ENCODE data around the gene PCDH7.

The PCDH7 gene

DNA sequence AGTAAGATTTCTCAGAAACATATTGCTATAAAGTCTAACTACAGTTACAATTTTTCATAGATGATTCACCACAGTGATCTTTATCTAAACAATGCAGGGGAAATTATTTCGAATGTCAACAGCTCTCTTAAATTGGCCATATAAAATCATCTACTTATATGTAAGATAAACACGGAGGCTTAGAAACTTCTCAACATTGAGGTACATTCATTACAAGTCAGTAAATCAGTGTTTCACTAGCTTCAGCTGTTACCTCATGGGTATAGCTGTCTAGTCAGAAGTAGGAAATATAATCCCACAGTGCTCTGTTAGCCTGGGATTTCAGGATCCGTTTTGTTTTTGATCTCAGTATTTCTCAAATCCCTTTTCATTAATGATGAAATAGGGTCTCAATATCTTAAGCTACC is 43.2 kb downstream of the PCDH7 start:
- Histone ChIP-seq H3K36me3 (ENCODE audit: insufficient read depth, low read length) (no peaks in the 10 kb centered on the region), H3K9ac (ENCODE audit: low read length) (no peak overlapping the region), H3K9me2 (ENCODE audit: low read depth, low read length) (no peaks in the 10 kb centered on the region), H3K27me3 (ENCODE audit: insufficient read depth, low read length) (no peaks in the 10 kb centered on the region), H3K27ac (ENCODE audit: low read depth, low read length, poor library complexity, severe bottlenecking) (no peak overlapping the region), H3K4me1 (ENCODE audit: insufficient read depth, low read length, severe bottlenecking) (no peaks in the 10 kb centered on the region), H3K4me3 (ENCODE audit: low read depth, low read length, poor library complexity, severe bottlenecking) (no peak overlapping the region), H4K20me1 (ENCODE audit: insufficient read depth, low read length) (no peaks in the 10 kb centered on the region), H3K4me2 (ENCODE audit: low read length) (no peak overlapping the region), H3K79me2 (ENCODE audit: insufficient read depth, low read length) (no peaks in the 10 kb centered on the region), H3F3A (ENCODE audit: insufficient read depth, low read length) (no peaks in the 10 kb centered on the region), H3K9me3 (ENCODE audit: low read length) (no peaks in the 10 kb centered on the region), H2AFZ (ENCODE audit: low read length) (no peak overlapping the region)
- no peak for TF ChIP-seq EZH2 (IDR thresholded peaks at IDR 0.05; ENCODE audit: borderline replicate concordance, low read length)
- TF ChIP-seq, protein P1, sequence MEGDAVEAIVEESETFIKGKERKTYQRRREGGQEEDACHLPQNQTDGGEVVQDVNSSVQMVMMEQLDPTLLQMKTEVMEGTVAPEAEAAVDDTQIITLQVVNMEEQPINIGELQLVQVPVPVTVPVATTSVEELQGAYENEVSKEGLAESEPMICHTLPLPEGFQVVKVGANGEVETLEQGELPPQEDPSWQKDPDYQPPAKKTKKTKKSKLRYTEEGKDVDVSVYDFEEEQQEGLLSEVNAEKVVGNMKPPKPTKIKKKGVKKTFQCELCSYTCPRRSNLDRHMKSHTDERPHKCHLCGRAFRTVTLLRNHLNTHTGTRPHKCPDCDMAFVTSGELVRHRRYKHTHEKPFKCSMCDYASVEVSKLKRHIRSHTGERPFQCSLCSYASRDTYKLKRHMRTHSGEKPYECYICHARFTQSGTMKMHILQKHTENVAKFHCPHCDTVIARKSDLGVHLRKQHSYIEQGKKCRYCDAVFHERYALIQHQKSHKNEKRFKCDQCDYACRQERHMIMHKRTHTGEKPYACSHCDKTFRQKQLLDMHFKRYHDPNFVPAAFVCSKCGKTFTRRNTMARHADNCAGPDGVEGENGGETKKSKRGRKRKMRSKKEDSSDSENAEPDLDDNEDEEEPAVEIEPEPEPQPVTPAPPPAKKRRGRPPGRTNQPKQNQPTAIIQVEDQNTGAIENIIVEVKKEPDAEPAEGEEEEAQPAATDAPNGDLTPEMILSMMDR (IDR thresholded peaks at IDR 0.05; ENCODE audit: low read length), result no peak

DNA sequence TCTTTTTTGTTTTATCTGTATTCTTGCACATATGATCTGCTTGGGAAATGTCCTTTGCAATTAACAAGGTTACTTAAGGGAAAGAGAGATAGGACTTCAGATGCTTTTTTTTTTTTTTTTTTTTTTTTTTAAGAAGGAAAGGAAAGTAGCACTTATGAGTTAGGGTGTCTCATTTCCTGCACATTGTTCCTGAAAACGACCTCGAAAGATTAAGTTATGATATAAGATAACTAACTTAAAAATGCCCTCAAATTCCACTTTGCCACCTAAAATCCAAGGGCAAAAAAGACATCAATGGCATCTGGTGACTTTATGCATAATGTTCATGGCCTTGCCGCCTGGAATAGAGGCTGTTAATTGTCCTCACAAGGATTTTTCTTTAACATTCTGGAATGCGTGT is 44.9 kb downstream of the PCDH7 start:
- no peaks in the 10 kb centered on the region for H3K36me3 ChIP-seq (ENCODE audit: insufficient read depth, low read length)
- H3K27ac ChIP-seq (ENCODE audit: low read depth, low read length, poor library complexity, severe bottlenecking), result no peak overlapping the region
- no peaks in the 10 kb centered on the region for H3K4me1 ChIP-seq (ENCODE audit: insufficient read depth, low read length, severe bottlenecking)
- H3F3A ChIP-seq (ENCODE audit: insufficient read depth, low read length), result no peaks in the 10 kb centered on the region
- H3K79me2 ChIP-seq (ENCODE audit: insufficient read depth, low read length), result no peaks in the 10 kb centered on the region
- H3K4me2 ChIP-seq (ENCODE audit: low read length), result no peak overlapping the region
- no peak overlapping the region for H3K4me3 ChIP-seq (ENCODE audit: low read depth, low read length, poor library complexity, severe bottlenecking)
- H3K9ac ChIP-seq (ENCODE audit: low read length), result no peak overlapping the region
- H3K9me2 ChIP-seq (ENCODE audit: low read depth, low read length), result no peaks in the 10 kb centered on the region
- H3K27me3 ChIP-seq (ENCODE audit: insufficient read depth, low read length), result no peaks in the 10 kb centered on the region
- no peaks in the 10 kb centered on the region for H4K20me1 ChIP-seq (ENCODE audit: insufficient read depth, low read length)
- H2AFZ ChIP-seq (ENCODE audit: low read length), result no peak overlapping the region
- no peak for TF ChIP-seq EZH2 (IDR thresholded peaks at IDR 0.05; ENCODE audit: borderline replicate concordance, low read length)
- TF ChIP-seq, protein P1 (IDR thresholded peaks at IDR 0.05; ENCODE audit: low read length), result no peak
- no peaks in the 10 kb centered on the region for H3K9me3 ChIP-seq (ENCODE audit: low read length)

DNA sequence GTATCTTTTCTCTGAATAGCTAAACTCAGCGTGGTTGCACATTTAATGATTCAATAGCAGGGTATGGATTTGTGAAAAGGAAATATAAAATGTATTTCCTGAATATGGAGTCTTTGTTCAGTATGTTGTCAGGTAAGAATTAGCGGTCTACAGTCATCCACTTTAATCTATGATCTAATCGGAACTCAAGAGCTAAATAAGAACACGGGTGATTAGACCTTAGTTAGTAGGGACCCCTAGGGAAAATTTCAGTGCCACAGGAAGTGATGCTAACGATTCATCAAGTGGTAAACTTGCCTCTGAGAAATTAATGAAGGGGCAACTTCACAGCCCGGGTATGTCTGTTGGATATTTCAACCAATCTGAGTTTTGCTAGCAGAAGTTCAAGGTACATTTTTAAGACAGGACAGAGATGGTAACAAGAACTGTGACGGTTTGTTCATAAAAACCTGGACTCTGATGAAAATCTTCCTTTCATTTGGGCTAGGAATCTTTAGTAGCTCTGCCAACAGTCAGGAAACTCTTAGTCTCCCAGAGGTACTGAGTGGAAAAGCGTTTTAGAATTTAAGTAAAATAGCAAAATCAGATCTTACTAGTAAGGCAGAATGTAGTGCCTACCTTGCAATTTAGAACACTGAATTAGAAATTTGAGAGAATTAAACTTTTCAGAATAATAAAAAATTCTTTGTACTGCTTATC is 47.1 kb downstream of the PCDH7 start:
- no peak for TF ChIP-seq EZH2 (IDR thresholded peaks at IDR 0.05; ENCODE audit: borderline replicate concordance, low read length)
- TF ChIP-seq, protein P1 (IDR thresholded peaks at IDR 0.05; ENCODE audit: low read length), result no peak
- Histone ChIP-seq H3K9ac (ENCODE audit: low read length) (no peak overlapping the region), H3F3A (ENCODE audit: insufficient read depth, low read length) (no peaks in the 10 kb centered on the region), H3K79me2 (ENCODE audit: insufficient read depth, low read length) (no peaks in the 10 kb centered on the region), H2AFZ (ENCODE audit: low read length) (no peak overlapping the region), H3K9me3 (ENCODE audit: low read length) (no peaks in the 10 kb centered on the region), H3K4me2 (ENCODE audit: low read length) (no peak overlapping the region), H3K9me2 (ENCODE audit: low read depth, low read length) (no peaks in the 10 kb centered on the region), H3K27me3 (ENCODE audit: insufficient read depth, low read length) (no peaks in the 10 kb centered on the region), H4K20me1 (ENCODE audit: insufficient read depth, low read length) (no peaks in the 10 kb centered on the region), H3K27ac (ENCODE audit: low read depth, low read length, poor library complexity, severe bottlenecking) (no peak overlapping the region), H3K4me3 (ENCODE audit: low read depth, low read length, poor library complexity, severe bottlenecking) (no peak overlapping the region), H3K36me3 (ENCODE audit: insufficient read depth, low read length) (no peaks in the 10 kb centered on the region), H3K4me1 (ENCODE audit: insufficient read depth, low read length, severe bottlenecking) (no peaks in the 10 kb centered on the region)

Data from OCI-LY1 (cell line).